GM21576 (cell line): ENCODE results near the gene SIAH1.
"Not testable (repeated sequence)": the region's sequence is repeated elsewhere in the genome, so short reads cannot be mapped to it uniquely, and the experiment has no call there.

ENCODE experiments used
- ATAC-seq: cut with Tn5 transposase; IDR thresholded peaks from one replicate; pipeline ENCODE4 v1.9.1; 2021; ENCODE audit warnings: mild to moderate bottlenecking, moderate library complexity; ENCODE audit not compliant: unreplicated experiment

SIAH1 gene

DNA sequence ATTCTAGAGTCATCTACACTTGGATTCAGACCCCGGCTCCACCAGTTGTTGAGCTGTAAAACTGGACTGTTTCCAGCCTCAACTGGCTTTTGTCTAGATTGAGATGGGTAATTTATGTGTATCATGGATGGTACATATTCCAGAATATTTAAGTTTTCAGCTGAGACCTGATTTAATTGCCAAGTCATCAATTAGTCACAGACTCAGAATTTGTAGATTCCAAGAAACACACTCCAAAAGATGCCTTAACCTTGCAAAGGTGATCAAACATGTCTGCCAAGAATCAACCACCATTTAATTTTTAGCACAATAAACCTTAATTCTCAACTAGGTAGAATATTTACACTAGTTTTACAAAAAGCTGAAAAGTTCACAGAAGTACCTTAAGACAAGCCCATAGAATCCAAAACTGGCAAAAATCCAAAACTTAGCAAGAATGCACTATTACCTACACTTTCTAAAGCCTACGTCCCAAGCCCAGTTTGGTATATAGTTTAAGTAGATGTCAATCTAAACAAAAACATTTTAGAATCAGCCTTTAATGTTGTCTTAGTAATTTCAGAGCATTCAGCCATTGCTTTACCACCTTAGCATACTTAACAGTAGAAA lies 17.7 kb downstream of the SIAH1 start:
- ATAC-seq, result no peak

DNA sequence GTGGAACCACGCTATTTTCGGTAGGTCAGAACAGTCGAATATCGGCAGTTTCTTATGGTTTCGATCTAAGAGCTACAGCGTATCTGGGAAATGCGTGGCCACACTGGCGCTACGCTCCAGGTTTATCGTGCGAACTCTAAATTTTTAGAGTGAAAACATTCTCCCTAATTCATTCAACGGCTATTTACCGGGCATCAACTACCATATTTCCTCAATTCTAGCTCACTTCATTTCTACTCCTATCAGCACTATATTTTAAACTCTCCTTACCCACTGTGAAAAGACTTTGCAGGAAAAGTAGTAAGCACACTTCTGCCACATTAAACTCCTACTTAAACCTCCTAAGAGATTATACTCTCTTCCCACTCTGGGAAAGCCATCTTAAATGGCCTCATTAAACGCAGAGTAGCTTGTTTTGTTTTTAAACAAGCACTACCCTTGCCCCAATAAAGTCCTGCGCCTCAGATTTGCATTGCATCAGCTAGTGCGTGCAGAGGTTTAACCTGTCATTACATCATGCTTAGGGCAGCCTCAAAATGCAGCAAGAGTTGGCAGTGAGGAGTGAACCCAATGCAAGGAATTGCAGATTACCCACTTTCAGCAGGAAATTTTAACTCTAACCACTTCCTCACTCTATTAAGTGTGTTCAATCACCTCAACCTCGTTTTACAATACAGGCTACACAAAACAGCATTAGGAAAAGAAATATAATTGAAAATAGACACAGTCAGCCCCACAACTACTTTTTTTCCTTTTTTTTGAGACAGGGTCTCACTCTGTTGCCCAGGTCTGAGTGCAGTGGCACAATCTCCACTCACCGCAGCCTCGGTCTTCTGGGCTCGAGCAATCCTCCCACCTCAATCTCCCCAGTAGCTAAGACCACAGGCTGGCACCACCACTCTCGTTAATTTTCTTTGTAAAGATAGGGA lies 18.8 kb downstream of the SIAH1 start:
- peak; percentile 61 for ATAC-seq

DNA sequence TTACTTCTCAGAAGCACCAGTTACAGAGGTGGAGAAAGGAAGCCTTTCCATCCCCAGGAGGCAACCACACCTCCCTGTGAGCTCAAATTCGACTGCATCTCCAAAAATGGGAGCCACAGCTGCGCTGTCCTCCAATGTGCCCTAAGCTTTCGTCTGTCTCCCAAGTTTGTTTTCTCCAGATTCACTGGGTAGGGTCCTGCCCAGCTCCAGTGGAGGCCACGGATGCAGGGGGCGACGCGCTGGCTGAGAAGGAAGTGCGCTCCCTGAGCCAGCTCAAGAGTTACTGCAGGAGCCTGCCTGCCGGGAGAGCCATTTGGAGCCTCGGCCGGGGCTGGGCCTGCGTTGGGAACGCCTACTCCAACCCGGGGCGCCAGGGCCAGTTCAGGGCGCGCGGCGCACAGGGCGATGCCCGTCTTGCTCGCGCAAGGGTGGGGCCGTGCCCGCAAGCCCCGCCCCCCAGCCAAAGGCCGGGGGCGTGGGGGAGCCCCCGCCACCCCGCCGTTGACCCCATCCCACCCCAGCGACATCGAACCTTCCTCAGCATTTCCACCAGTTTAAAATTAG lies 19.5 kb downstream of the SIAH1 start:
- peak; percentile 89 for ATAC-seq

GRCh38 chr16:48365025-48365600 lies 20.1 kb downstream of the SIAH1 start:
- ATAC-seq, result no peak

DNA sequence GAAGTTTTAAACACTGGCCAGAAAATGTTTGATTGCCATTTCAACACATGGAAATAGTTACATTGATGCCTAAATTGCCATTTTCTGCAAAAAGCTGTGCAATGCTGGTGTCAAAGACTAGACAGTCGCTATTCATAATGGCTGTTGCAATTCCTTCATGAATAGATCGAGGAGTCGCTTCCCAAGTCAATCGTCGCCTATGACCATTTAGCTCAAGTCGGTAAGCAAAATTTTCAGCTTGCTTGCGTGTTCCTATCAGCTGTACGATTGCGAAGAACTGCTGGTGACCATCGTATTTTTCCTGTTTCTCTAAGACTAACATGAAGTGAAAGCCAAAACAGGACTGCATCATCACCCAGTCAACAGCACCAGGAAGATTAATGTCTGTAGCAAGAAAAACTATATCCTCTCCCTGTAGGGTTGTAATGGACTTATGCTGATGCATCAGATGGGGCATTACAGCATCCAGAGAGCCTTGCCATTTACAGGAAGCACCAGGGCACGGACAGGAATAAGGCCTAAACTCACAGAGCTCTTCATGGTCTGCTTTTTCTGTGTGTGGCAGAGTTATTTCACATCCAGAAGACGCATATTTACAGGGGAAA lies 23.6 kb downstream of the SIAH1 start:
- ATAC-seq, result no peak

DNA sequence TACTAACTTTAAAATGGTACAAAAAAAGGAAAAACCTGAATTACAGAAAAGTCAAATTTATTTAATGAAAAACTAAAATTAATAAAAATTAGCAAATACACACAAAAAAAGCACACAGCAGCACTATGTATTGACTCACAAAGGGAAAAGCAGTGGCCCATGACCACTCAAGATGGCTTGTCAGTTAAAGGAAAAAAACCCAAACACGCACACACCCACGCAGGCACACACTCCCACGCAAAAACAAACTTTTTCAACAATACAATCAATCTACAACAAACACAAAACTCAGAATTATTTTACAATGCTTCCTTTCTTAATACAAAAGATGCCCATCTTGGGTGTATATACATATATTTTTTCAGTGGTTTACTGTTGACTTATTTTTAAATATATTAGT lies 24.2 kb downstream of the SIAH1 start:
- no peak for ATAC-seq

GRCh38 chr16:48359983-48360382 lies 25.2 kb downstream of the SIAH1 start:
- no peak for ATAC-seq

DNA sequence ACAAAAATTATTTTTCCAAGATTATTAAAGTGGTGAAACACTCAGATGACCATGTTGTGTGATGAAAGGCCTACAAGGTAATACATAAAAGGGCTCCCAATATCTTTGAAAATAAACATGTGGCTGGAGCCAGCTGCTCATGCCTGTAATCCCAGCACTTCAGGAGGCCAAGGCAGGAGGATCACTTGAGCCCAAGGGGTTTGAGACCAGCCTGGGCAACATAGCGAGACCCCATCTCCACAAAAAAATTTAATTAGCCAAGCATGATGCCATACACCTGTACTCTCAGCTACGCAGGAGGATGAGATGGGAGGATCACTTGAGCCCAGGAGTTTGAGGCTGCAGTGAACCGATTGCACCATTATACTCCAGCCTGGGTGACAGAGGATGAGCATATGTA lies 26.8 kb downstream of the SIAH1 start:
- ATAC-seq, result no peak

DNA sequence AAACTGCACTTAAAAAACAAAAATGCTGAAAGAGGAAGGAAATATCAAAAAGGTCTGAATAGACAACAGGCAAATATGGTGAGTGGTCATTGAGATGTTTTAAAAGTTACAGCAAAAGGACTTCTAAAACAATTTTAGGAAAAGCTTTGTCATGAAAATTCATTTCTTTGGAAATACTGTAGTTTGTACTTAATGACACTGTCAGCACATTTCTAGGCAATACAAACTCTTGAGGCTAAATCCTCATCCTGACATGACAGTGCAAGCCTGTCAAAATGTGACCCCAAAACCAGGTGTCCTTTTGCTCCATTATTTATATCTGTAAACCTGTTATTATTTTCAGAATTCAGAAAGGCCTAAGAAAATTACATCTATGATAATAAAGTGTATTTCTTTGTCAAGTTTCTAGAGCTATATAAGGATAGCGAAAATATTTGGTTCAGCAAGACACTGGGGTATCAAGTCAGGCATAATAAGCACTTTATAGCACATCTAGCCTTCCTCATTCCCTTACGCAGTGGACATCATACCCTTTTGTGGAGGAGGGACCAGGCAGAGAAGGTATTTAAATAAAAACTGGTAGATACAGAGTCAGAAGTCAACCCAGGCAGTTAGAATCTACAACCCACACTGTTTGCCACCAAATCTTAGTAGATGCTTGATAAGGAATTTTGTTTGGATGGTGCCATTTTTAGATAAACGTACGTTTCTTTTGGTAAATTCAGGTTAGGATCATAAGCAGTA lies 28.4 kb downstream of the SIAH1 start:
- ATAC-seq, result no peak

DNA sequence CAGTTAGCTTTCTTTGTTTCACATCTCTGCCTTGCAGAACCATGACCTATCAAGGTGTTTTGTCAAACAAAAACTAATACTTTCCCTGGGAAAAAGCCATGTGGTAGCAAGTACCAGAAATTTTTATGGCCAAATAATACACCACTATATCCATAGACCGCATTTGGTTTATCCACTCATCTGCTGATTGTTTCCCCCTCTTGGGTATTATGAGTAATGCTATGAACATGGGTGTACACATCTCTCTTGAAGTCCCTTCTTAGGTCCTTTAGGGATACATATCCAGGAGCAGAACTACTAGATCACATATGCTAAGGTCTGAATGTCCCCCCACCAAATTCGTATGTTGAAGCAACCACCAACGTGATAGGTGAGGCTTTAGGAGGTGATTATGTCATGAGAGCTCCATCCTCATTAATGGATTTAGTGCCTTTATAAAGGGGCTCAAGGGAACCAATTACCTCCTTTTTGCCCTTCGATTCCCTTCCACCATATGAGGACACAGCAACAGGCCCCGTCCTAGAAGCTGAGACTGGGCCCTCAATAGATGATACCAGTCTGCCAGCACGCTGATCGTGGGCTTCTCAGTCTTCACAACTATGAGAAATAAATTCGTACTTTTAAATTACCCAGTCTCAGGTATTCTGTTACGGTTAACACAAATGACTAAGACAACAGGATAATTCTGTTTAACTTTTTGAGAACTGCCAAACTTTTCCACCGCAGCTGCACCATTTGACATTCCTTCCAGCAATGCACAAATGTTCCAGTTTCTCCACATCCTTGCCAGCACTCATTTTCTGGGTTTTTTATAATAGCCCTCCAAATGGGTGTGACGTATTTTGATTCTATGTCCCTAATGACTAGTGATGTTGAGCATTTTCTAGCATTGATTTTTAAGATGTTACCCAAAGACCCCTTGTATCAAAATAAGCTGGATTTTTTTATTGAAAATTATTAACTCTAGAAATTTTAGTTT lies 30.0 kb downstream of the SIAH1 start:
- ATAC-seq, result no peak

- not testable (repeated sequence) for ATAC-seq
These were observed 30.8 kb downstream of the SIAH1 start for GRCh38 chr16:48354385-48354784.

- peak; percentile 73 for ATAC-seq
These were observed 31.5 kb downstream of the SIAH1 start for GRCh38 chr16:48353565-48354163.

GRCh38 chr16:48352648-48353390 lies 32.4 kb downstream of the SIAH1 start:
- no peak for ATAC-seq

DNA sequence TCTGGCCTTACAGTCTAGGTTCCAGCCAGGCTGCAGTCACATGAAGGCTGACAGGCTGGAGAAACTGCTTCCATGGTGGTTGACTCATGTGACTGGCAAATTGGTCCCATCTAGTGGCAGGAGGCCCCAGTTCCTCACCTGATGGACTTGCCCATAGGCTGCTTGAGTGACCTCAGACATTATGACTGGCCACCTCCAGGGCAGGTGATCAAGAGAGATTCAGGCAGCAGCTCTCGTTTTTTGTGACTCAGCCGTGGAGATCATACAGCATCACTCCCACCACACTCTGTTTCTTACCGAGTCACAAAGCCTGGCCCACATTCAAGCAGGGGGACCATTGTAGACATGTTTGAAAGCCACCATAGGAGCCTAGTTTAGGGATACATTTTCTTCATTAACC lies 34.5 kb downstream of the SIAH1 start:
- no peak for ATAC-seq

DNA sequence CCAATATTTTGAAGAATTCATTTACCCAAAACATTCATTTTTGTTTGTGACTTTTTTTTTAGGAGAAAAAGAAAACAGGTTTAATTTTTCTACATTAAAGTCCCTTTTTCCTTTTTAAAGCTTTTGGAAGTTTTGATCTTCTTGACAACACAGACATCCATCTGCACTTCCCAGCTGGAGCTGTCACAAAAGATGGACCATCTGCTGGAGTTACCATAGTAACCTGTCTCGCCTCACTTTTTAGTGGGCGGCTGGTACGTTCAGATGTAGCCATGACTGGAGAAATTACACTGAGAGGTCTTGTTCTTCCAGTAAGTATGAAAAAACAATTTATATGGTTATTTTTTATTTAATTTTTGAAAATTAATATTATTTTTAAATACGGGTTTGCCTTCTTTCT lies 37.2 kb downstream of the SIAH1 start:
- ATAC-seq, result no peak

DNA sequence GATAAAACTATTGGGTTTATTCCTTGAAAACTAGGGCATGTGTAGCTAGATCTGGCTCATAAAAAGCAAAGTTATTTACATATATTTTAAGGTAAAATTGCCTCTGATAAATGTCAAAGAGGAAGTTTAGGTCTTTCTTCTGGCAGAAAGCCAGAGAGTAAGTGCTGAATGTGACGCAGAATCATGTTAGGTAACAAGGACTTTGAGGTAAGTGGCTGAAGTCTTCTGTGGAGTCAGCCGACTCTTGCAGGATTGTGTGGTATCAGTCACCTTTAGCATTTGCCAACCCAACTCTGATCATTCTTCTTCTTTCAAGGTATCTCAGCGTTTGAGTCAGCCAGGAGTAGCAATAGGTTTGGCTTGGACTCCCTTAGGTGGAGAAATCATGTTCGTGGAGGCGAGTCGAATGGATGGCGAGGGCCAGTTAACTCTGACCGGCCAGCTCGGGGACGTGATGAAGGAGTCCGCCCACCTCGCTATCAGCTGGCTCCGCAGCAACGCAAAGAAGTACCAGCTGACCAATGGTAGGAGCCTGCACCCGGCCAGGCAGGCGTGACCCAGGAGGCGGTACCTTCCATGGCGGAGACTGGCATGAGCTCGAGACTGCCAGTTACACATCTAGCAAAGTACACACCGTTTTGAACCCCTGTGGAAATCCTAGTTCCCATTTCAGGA lies 37.9 kb downstream of the SIAH1 start:
- no peak for ATAC-seq

DNA sequence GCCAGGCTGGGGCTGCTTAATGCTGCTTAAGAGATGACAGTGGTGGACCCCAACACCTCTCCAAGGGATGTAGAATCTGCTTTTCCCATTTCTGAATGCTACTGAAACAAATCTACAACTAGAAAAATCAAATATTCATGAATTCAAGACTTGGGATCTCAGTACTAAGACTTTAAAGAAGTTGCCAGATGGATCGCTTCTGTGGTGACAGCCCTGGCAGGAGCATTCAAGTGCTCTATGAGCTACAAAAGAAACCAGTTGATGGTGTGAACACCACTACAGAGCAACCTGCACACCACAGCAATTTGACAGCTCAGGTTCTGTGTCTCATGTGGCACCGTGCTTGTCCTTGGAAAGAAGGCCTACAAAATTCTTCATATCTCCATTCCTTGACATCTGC lies 42.6 kb downstream of the SIAH1 start:
- ATAC-seq, result no peak

DNA sequence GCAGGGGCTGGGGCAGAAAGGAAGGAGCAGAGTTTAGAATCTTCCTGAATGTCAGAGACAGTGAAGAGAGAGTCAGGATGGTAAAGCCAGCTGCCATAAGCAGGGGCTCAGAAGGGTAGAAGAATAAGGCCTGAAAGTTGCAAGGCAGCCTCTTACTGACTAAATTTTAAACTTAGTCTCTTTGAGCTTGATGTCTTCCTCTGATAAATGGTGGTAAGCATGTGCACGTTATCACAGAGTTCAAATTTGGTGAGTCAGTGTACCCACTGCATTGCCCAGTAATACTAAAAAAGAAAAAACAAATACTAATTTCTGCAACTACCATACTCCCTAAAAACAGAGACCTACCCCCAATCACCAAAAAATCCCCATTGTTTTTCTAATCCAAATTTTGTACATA lies 45.2 kb downstream of the SIAH1 start:
- no peak for ATAC-seq
